ENCODE measurements around the gene C19orf53.
"Not testable (repeated sequence)": the region's sequence is repeated elsewhere in the genome, so short reads cannot be mapped to it uniquely, and the experiment has no call there.

The C19orf53 gene

GRCh38 chr19:13774217-13775191 lies at the start of gene C19orf53:
TSS of gene C19orf53 (plus strand) at chr19:13774456. CDS start at chr19:13774478, 22 bp downstream.
- peak; percentile 81 for DNase-seq (ENCODE audit: low read depth)

- DNase-seq (ENCODE audit: low read depth): no peak
Measured at GRCh38 chr19:13726323-13726722, 47.9 kb upstream of the C19orf53 start.

DNA sequence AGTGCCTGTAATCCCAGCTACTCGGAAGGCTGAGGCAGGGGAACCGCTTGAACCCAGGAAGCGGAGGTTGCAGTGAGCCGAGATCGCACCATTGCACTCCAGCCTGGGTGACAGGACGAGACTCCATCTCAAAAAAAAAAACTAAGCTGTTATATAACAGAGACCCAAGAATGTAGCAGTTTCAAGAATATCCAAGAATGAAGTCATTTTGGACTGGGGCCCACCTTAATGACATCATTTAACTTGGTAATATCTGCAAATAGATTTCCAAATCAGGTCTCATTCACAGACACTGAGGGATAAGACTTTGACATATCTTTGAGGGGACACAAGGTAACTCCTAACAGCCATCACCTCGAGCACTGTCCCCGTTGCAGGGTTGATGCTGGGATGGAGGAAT lies 46.5 kb upstream of the C19orf53 start:
- DNase-seq (ENCODE audit: low read depth): no peak

GRCh38 chr19:13729859-13730258 lies 44.4 kb upstream of the C19orf53 start:
- DNase-seq (ENCODE audit: low read depth): no peak

GRCh38 chr19:13731147-13731964 lies 42.9 kb upstream of the C19orf53 start:
- peak; percentile 86 for DNase-seq (ENCODE audit: low read depth)

DNA sequence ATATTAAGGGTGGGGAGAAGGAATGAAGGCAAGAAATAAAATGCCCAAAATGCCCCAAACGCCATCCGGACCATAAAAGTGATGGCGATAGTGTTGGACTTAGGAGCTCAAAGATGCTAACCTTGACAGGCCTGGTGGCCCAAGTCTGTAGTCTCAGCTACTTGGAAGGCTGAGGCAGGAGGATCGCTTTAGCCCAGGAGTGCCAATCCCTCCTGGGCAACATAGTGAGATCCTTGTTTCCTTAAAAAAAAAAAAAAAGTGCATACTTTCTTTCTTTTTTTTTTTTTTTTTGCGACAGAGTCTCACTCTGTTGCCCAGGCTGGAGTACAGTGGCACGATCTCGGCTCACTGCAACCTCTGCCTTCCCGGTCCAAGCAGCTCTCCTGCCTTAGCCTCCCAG lies 41.9 kb upstream of the C19orf53 start:
- no peak for DNase-seq (ENCODE audit: low read depth)

DNA sequence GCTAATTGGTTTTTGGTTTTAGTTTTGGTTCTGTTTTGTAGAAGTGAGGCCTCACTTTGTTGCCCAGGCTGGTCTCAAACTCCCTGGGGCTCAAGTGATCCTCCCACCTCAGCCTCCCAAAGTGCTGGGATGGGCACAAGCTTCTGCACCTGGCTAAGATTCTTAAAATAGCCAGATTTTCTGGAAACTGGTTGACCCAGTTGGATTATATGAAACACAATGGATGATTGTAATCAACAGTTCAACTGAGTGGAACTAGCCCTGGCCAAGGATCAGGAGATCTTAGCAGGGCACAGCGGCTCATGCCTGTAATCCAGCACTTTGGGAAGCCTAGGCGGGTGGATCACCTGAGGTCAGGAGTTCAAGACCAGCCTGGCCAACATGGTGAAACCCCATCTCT lies 39.5 kb upstream of the C19orf53 start:
- DNase-seq (ENCODE audit: low read depth): no peak

- no peak for DNase-seq (ENCODE audit: low read depth)
Measured at GRCh38 chr19:13738073-13738472, 36.2 kb upstream of the C19orf53 start.

DNA sequence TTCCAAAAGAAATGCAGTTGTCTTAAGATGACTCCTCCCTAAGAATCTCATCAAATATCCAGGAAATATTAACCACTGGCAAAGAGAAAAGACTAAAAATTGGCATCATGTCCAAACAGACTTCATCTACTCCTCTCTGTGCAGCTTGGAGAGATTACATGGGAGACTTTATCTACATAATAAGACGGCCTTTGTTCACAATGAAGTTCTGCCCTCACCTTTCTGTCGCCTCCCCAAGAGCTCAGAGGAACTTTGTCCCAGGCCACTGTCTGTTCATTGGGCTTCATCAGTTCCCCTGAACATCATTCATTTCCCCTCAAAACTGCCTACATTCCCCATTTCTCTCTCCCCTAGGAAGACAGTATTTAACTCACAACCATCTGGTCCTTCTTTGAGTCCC lies 32.4 kb upstream of the C19orf53 start:
- no peak for DNase-seq (ENCODE audit: low read depth)

DNA sequence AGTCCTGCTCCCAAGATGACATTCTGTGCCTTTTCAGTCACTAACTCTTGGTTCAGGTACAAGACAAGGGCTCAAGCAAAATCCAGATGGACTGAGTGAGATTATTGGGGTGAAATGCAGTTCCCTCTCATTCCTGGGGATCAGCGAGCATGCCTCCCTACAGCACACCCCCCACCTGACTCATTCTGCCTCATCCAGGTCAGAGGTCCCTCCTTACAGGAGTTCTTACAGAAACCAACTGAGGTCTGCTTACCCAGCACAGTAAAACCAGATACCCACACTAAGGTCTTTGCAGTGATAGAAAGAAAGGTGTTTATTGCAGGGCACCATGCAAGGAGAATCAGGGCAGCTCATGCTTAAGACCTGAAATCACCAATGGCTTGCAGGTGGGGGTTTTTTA lies 31.5 kb upstream of the C19orf53 start:
- no peak for DNase-seq (ENCODE audit: low read depth)

GRCh38 chr19:13744174-13744573 lies 30.1 kb upstream of the C19orf53 start:
- DNase-seq (ENCODE audit: low read depth): no peak

DNA sequence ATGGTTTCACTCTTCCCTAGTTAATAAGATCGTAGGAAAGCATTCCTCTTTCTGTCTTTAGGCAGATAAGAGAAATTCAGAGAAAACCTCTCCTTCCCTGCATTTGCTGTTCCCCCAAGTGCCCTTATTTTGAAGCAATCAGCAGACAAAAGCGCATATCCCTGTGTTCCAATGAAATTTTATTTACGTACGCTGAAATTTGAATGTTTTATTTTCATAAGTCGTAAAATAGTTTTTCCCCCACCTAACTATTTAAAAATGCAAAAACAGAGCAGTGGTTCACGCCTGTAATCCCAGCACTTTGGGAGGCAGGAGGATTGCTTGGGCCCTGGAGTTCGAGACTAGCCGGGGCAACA lies 27.2 kb upstream of the C19orf53 start:
- DNase-seq (ENCODE audit: low read depth): no peak

DNA sequence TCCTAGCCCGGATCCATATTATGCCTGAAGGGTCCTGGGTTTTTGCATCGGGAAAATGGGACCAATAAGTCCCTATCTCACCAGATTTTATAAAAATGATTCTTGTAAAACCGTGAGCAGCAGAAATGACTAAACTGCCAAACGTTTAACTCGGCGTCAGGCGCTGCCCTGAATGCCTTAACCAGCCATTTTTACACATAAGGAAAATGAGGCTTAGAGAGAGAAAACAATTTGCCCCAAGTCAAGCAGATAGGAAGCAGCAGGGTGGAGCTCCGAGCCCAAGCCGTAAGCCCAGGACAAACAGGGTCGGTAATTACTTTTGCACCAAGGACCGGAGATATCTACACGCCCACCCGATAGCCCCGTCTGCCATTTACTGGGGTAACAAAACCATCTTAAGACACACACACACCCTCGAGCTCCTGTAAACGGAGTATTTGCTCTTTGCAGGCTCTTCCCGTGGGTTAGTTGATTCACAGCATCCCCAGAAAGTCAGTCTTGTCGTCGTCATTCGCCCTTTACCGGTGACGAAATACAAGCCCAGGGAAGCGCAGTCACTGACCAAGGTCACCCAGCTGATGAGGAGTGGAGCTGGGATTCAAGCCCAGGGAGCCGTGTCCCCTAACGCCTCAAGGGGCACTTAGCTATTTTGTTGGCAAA lies 26.0 kb upstream of the C19orf53 start:
- peak; percentile 32 for DNase-seq (ENCODE audit: low read depth)

GRCh38 chr19:13751436-13751835 lies 22.8 kb upstream of the C19orf53 start:
- DNase-seq (ENCODE audit: low read depth): no peak

DNA sequence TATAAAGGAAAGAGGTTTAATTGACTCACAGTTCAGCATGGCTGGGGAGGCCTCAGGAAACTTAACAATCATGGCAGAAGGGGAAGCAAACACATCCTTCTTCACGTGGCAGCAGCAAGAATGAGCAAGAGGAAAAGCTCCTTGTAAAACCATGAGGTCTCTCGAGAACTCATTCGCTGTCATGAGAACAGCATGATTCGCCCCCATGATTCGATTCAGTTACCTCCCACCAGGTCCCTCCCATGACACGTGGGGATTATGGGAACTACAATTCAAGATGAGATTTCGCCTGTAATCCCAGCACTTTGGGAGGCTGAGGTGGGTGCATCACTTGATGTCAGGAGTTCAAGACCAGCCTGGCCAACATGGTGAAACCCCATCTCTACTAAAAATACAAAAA lies 20.6 kb upstream of the C19orf53 start:
- not testable (repeated sequence) for DNase-seq (ENCODE audit: low read depth)

GRCh38 chr19:13756210-13756609 lies 18.0 kb upstream of the C19orf53 start:
- DNase-seq (ENCODE audit: low read depth): no peak

DNA sequence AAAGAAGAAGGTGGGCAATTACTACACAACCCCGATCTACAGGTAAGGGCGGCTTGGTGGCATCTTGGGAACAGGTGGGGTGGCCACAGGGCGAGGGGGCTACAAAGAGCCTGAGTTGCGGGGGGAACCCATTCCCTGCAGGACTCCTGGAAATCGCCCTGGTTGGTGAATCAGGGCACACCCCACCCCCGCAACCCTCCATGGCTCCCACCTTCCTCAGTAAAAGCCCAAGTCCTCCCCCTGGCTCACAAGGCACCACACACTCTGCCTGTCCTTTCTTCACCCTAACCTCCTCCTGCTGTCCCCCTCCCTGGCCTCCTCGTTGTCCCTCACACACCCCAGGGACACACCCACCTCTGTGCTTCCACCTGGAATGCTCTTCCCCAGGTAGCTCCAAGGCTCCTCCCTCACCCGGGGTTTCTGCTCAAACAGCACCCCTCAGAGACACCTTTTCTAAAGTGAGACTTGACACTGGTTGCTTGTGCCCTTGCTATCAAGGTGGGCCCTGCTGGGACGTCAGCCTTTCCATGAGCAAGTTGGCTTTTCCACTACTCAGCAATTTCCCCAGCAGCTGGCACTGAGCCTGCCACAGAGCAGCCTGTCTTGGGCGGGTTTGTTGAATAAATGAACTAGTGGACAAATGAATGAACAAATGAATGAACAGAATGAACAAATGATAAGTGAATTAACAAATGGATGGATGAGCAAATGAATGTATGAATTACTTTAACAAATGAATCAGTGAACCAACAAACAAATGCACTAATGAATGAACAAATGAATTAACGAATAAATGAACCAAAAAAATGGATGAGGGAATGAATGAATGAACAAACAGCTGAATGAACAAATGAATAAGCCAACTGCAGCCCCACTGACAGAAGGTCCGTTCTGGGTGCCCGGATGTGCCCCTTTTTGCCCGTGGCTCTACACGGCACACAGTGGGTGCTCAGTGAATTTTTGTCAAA lies 16.2 kb upstream of the C19orf53 start:
- DNase-seq (ENCODE audit: low read depth): no peak

- no peak for DNase-seq (ENCODE audit: low read depth)
Measured at GRCh38 chr19:13758795-13759194, 15.5 kb upstream of the C19orf53 start.

DNA sequence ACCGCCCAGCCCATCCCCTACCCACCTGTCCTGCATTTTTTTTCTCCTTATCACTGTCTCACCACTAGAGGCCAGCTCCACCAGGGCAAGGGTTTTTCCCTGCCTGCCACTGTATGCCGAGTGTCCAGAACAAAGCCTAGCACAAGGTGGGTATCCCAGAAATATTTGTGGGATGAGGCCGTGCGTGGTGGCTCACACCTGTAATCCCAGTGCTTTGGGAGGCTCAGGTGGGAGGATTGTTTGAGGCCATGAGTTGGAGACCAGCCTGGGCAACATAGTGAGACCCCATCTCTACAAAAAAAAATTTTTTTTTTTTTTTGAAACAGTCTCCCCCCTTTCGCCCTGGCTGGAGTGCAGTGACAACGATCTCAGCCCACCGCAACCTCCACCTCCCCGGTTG lies 12.8 kb upstream of the C19orf53 start:
- no peak for DNase-seq (ENCODE audit: low read depth)

DNA sequence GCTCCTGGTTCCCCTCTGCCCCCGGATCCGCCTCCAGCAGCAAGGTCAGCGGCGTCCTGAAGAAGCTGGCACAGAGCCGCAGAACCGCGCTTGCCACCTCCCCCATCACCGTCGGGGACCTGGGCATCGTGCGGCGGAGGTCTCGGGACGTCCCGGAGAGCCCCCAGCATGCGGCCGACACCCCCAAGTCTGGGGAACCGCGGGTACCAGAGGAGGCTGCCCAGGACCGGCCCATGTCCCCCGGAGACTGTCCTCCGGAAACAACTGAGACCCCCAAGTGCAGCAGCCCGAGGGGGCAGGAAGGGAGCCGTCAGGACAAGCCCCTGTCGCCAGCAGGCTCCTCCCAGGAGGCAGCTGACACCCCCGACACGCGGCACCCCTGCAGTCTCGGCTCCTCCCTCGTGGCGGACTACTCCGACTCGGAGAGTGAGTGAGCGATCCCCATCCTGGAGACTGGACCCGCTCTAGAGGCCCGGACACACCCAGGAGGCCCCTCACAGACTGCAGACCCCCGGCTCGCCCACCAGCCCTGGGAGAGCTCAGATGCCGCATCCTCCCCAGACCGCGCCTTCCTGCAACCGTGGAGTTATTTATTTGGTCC lies 11.5 kb upstream of the C19orf53 start:
- no peak for DNase-seq (ENCODE audit: low read depth)

DNA sequence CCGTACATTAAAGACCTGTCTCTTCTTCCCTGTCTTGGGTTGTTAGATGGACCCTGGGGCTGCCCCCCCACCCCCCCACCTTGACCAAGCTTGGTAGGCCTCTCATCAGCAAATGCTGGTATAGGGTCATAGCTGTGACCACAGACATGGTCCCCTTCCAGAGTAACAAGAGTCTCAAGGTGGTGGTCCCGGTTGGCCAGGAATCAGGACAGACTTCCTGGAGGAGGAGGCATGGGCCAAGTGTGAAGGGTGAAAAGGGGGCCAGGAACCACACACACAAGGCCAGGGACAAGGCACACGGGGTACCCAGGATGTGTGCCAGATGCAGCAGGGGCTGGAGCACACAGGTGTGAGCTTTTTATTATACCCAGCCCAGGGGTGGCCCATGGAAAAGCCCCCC lies 11.0 kb upstream of the C19orf53 start:
- no peak for DNase-seq (ENCODE audit: low read depth)
